Measurements from ENCODE around the gene MVB12B.

MVB12B gene

DNA sequence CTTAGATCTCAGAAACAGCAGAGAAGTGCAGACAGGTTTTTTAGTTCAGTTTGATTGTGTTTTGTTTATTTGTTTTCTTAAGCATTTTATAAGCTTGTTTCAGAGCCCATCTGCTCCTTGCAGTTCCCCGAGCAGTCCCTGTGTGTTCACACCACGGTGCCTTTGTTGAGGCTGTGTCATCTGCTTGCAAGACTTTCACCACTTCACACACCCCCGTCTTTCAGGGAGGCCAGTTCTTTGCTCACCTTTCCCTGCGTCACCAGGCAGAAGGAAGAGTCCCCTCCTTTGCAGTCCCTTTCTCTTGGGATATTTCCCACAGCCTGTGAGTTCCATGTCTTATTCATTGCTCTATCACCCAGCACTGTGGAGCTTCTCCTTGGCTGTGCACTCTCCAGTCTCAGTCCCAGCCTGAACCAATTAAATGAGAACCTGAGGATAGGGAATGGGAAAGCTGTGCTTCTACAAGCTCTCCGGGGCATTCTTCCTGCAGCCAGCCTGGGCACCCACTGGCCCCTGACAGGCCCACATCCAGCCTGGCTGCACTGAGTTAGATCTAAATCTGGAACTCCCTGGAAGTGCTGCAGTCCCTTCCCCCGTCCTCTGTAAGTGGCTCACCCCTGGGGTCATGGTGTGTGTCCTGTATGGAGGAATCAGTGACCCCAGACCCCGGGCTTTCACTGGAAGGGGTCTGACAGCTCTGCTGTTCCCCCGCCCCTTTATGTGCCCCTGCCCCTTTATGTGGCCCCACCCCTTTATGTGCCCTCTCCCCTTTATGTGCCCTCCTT lies 5.5 kb downstream of the MVB12B start:
- no peak for DNase-seq (ENCODE audit: low read depth)
- no peak overlapping the region for H3K4me3 ChIP-seq (ENCODE audit: low read length)
- no peak for TF ChIP-seq CTCF (conservative IDR thresholded peaks at IDR 0.05; ENCODE audit: low read length)

GRCh38 chr9:126334721-126335621 lies 8.3 kb downstream of the MVB12B start:
- no peak for TF ChIP-seq CTCF (conservative IDR thresholded peaks at IDR 0.05; ENCODE audit: low read length)
- H3K4me3 ChIP-seq (ENCODE audit: low read length): no peak overlapping the region
- peak; percentile 9 for DNase-seq (ENCODE audit: low read depth)

GRCh38 chr9:126335837-126336735 lies 9.5 kb downstream of the MVB12B start:
- no peak for DNase-seq (ENCODE audit: low read depth)
- H3K4me3 ChIP-seq (ENCODE audit: low read length): no peak overlapping the region
- TF ChIP-seq CTCF (conservative IDR thresholded peaks at IDR 0.05; ENCODE audit: low read length): no peak

- DNase-seq (ENCODE audit: low read depth): no peak
- H3K4me3 ChIP-seq (ENCODE audit: low read length): no peak overlapping the region
- TF ChIP-seq CTCF (conservative IDR thresholded peaks at IDR 0.05; ENCODE audit: low read length): no peak
Measured at GRCh38 chr9:126336736-126337325, 10.2 kb downstream of the MVB12B start.

GRCh38 chr9:126337729-126338372 lies 11.2 kb downstream of the MVB12B start:
- no peak for DNase-seq (ENCODE audit: low read depth)
- H3K4me3 ChIP-seq (ENCODE audit: low read length): no peak overlapping the region
- TF ChIP-seq CTCF (conservative IDR thresholded peaks at IDR 0.05; ENCODE audit: low read length): no peak

DNA sequence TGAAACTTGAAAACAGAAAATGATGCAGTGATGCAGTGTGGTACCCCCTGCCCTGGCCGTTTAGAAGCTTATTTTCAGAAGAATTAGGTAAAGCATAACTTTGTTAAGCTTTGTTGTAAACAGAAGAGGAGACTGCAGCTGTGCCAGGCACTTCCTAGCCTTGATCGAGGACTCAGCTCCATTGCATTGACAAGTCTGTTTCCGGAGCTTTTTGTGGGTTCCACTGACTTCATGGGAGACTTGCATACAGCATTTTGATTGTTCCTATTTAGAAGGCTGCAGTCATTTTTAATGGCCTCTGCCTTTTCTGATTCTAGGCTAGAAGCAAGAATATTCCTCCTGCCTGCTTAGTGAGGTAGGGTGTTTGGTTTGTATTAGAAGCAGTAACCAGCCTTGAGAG lies 12.3 kb downstream of the MVB12B start:
- TF ChIP-seq CTCF (conservative IDR thresholded peaks at IDR 0.05; ENCODE audit: low read length): no peak
- no peak for DNase-seq (ENCODE audit: low read depth)
- H3K4me3 ChIP-seq (ENCODE audit: low read length): no peak overlapping the region

Measured in AG10803 (cell line).